ENCODE data around the gene BCL2. TPM values are rescaled to one million over a fixed set of nuclear protein-coding genes. Genes with fewer than 3 reads are reported as not detected.
A peak's percentile ranks its signal among the peaks of the same experiment; 100 is the strongest.
"Not testable (repeated sequence)": the region's sequence is repeated elsewhere in the genome, so short reads cannot be mapped to it uniquely, and the experiment has no call there.

Gene BCL2
- polyA plus RNA-seq, 4 donors, result 0.89 to 7.2 (median 3.8) TPM

GRCh38 chr18:63195326-63196159 lies 124.0 kb downstream of the BCL2 start:
- 25 to 64% (median 52%) methylated on average over 4 of the region's 4 CpGs for WGBS, 3 donors
- peaks cover 4 to 15% (median 4%) of the 10 kb centered on the region in 3 donors for H3K4me1 ChIP-seq (ENCODE audit: control insufficient read depth in 3 of 3, insufficient read depth in 2 of 3, low read depth in 1 of 3, low read length in 2 of 3)
- H3K9me3 ChIP-seq (ENCODE audit: control insufficient read depth in 2 of 2, insufficient read depth in 1 of 2, low read depth in 1 of 2, low read length in 1 of 2), result no peaks in the 10 kb centered on the region
- no peak overlapping the region for H3K4me3 ChIP-seq (ENCODE audit: low read depth in 1 of 3, low read length in 3 of 3)
- peak overlapping the region in 1 of 3 donors; percentile 57 for H3K27ac ChIP-seq (ENCODE audit: low read depth in 1 of 3, low read length in 2 of 3)
- no peaks in the 10 kb centered on the region for H3K27me3 ChIP-seq (ENCODE audit: control insufficient read depth in 3 of 3, insufficient read depth in 3 of 3, low read length in 3 of 3)
- DNase-seq (peak; percentile 74 to 84), FAIRE-seq (peak; percentile 78)
- H3K36me3 ChIP-seq (ENCODE audit: control insufficient read depth in 3 of 3, insufficient read depth in 2 of 3, low read depth in 1 of 3, low read length in 3 of 3), result no peaks in the 10 kb centered on the region

- H3K27ac ChIP-seq (ENCODE audit: low read depth in 1 of 3, low read length in 2 of 3), result no peak overlapping the region
- no peak for FAIRE-seq
- H3K27me3 ChIP-seq (ENCODE audit: control insufficient read depth in 3 of 3, insufficient read depth in 3 of 3, low read length in 3 of 3), result no peaks in the 10 kb centered on the region
- no peak overlapping the region for H3K4me3 ChIP-seq (ENCODE audit: low read depth in 1 of 3, low read length in 3 of 3)
- no peaks in the 10 kb centered on the region for H3K36me3 ChIP-seq (ENCODE audit: control insufficient read depth in 3 of 3, insufficient read depth in 2 of 3, low read depth in 1 of 3, low read length in 3 of 3)
- no peak for DNase-seq
- 64 to 70% (median 67%) methylated on average over 3 of the region's 3 CpGs for WGBS, 3 donors
- no peaks in the 10 kb centered on the region for H3K9me3 ChIP-seq (ENCODE audit: control insufficient read depth in 2 of 2, insufficient read depth in 1 of 2, low read depth in 1 of 2, low read length in 1 of 2)
- H3K4me1 ChIP-seq (ENCODE audit: control insufficient read depth in 3 of 3, insufficient read depth in 2 of 3, low read depth in 1 of 3, low read length in 2 of 3), result peaks cover 1 to 15% (median 7%) of the 10 kb centered on the region in 3 donors
Measured at GRCh38 chr18:63192885-63193349, 126.7 kb downstream of the BCL2 start.

- no peaks in the 10 kb centered on the region for H3K9me3 ChIP-seq (ENCODE audit: control insufficient read depth in 2 of 2, insufficient read depth in 1 of 2, low read depth in 1 of 2, low read length in 1 of 2)
- no peak for DNase-seq
- no peak overlapping the region for H3K27ac ChIP-seq (ENCODE audit: low read depth in 1 of 3, low read length in 2 of 3)
- H3K4me3 ChIP-seq (ENCODE audit: low read depth in 1 of 3, low read length in 3 of 3), result no peak overlapping the region
- 94 to 100% (median 97%) methylated on average over 6 of the region's 6 CpGs for whole genome bisulfite sequencing, 3 donors
- H3K27me3 ChIP-seq (ENCODE audit: control insufficient read depth in 3 of 3, insufficient read depth in 3 of 3, low read length in 3 of 3), result no peaks in the 10 kb centered on the region
- H3K4me1 ChIP-seq (ENCODE audit: control insufficient read depth in 3 of 3, insufficient read depth in 2 of 3, low read depth in 1 of 3, low read length in 2 of 3), result peaks cover 4 to 17% (median 12%) of the 10 kb centered on the region in 3 donors
- FAIRE-seq, result no peak
- H3K36me3 ChIP-seq (ENCODE audit: control insufficient read depth in 3 of 3, insufficient read depth in 2 of 3, low read depth in 1 of 3, low read length in 3 of 3), result no peaks in the 10 kb centered on the region
Measured at GRCh38 chr18:63192126-63192884, 127.3 kb downstream of the BCL2 start.

- WGBS, 3 donors, result 78 to 86% (median 84%) methylated on average over 1 of the region's 1 CpG
- Histone ChIP-seq H3K36me3 (ENCODE audit: control insufficient read depth in 3 of 3, insufficient read depth in 2 of 3, low read depth in 1 of 3, low read length in 3 of 3) (no peaks in the 10 kb centered on the region), H3K27ac (ENCODE audit: low read depth in 1 of 3, low read length in 2 of 3) (no peak overlapping the region), H3K27me3 (ENCODE audit: control insufficient read depth in 3 of 3, insufficient read depth in 3 of 3, low read length in 3 of 3) (no peaks in the 10 kb centered on the region), H3K4me1 (ENCODE audit: control insufficient read depth in 3 of 3, insufficient read depth in 2 of 3, low read depth in 1 of 3, low read length in 2 of 3) (peaks cover 4 to 22% (median 15%) of the 10 kb centered on the region in 3 donors), H3K4me3 (ENCODE audit: low read depth in 1 of 3, low read length in 3 of 3) (no peak overlapping the region), H3K9me3 (ENCODE audit: control insufficient read depth in 2 of 2, insufficient read depth in 1 of 2, low read depth in 1 of 2, low read length in 1 of 2) (no peaks in the 10 kb centered on the region)
- no peak for FAIRE-seq
- no peak for DNase-seq
Measured at GRCh38 chr18:63191413-63191812, 128.2 kb downstream of the BCL2 start.

- H3K27me3 ChIP-seq (ENCODE audit: control insufficient read depth in 3 of 3, insufficient read depth in 3 of 3, low read length in 3 of 3); FAIRE-seq; H3K27ac ChIP-seq (ENCODE audit: low read depth in 1 of 3, low read length in 2 of 3); H3K9me3 ChIP-seq (ENCODE audit: control insufficient read depth in 2 of 2, insufficient read depth in 1 of 2, low read depth in 1 of 2, low read length in 1 of 2); DNase-seq; H3K36me3 ChIP-seq (ENCODE audit: control insufficient read depth in 3 of 3, insufficient read depth in 2 of 3, low read depth in 1 of 3, low read length in 3 of 3); H3K4me3 ChIP-seq (ENCODE audit: low read depth in 1 of 3, low read length in 3 of 3): not testable (repeated sequence)
- WGBS, 3 donors, result 95 to 100% (median 98%) methylated on average over 2 of the region's 2 CpGs
- H3K4me1 ChIP-seq (ENCODE audit: control insufficient read depth in 3 of 3, insufficient read depth in 2 of 3, low read depth in 1 of 3, low read length in 2 of 3), result peaks cover 4 to 21% (median 15%) of the 10 kb centered on the region in 3 donors
Measured at GRCh38 chr18:63190838-63191237, 128.7 kb downstream of the BCL2 start.

GRCh38 chr18:63189817-63190216 lies 129.8 kb downstream of the BCL2 start:
- Histone ChIP-seq H3K4me1 (ENCODE audit: control insufficient read depth in 3 of 3, insufficient read depth in 2 of 3, low read depth in 1 of 3, low read length in 2 of 3) (peaks cover 3 to 17% (median 13%) of the 10 kb centered on the region in 3 donors), H3K27ac (ENCODE audit: low read depth in 1 of 3, low read length in 2 of 3) (no peak overlapping the region), H3K9me3 (ENCODE audit: control insufficient read depth in 2 of 2, insufficient read depth in 1 of 2, low read depth in 1 of 2, low read length in 1 of 2) (no peaks in the 10 kb centered on the region), H3K36me3 (ENCODE audit: control insufficient read depth in 3 of 3, insufficient read depth in 2 of 3, low read depth in 1 of 3, low read length in 3 of 3) (no peaks in the 10 kb centered on the region), H3K27me3 (ENCODE audit: control insufficient read depth in 3 of 3, insufficient read depth in 3 of 3, low read length in 3 of 3) (no peaks in the 10 kb centered on the region), H3K4me3 (ENCODE audit: low read depth in 1 of 3, low read length in 3 of 3) (no peak overlapping the region)
- DNase-seq (no peak), FAIRE-seq (no peak)
- 94 to 95% (median 94%) methylated on average over 2 of the region's 2 CpGs for WGBS, 3 donors

GRCh38 chr18:63189041-63189440 lies 130.5 kb downstream of the BCL2 start:
- H3K4me3 ChIP-seq (ENCODE audit: low read depth in 1 of 3, low read length in 3 of 3), result no peak overlapping the region
- H3K4me1 ChIP-seq (ENCODE audit: control insufficient read depth in 3 of 3, insufficient read depth in 2 of 3, low read depth in 1 of 3, low read length in 2 of 3), result peaks cover 3 to 22% (median 14%) of the 10 kb centered on the region in 3 donors
- FAIRE-seq, result no peak
- H3K9me3 ChIP-seq (ENCODE audit: control insufficient read depth in 2 of 2, insufficient read depth in 1 of 2, low read depth in 1 of 2, low read length in 1 of 2), result no peaks in the 10 kb centered on the region
- H3K27me3 ChIP-seq (ENCODE audit: control insufficient read depth in 3 of 3, insufficient read depth in 3 of 3, low read length in 3 of 3), result no peaks in the 10 kb centered on the region
- H3K36me3 ChIP-seq (ENCODE audit: control insufficient read depth in 3 of 3, insufficient read depth in 2 of 3, low read depth in 1 of 3, low read length in 3 of 3), result no peaks in the 10 kb centered on the region
- H3K27ac ChIP-seq (ENCODE audit: low read depth in 1 of 3, low read length in 2 of 3), result no peak overlapping the region
- whole genome bisulfite sequencing, 3 donors, result 66 to 83% (median 74%) methylated on average over 2 of the region's 2 CpGs
- DNase-seq, result no peak

- peaks cover 0 to 3% (median 0%) of the 10 kb centered on the region in 3 donors for H3K36me3 ChIP-seq (ENCODE audit: control insufficient read depth in 3 of 3, insufficient read depth in 2 of 3, low read depth in 1 of 3, low read length in 3 of 3)
- no peaks in the 10 kb centered on the region for H3K27me3 ChIP-seq (ENCODE audit: control insufficient read depth in 3 of 3, insufficient read depth in 3 of 3, low read length in 3 of 3)
- H3K4me3 ChIP-seq (ENCODE audit: low read depth in 1 of 3, low read length in 3 of 3), result no peak overlapping the region
- H3K9me3 ChIP-seq (ENCODE audit: control insufficient read depth in 2 of 2, insufficient read depth in 1 of 2, low read depth in 1 of 2, low read length in 1 of 2), result no peaks in the 10 kb centered on the region
- DNase-seq, result no peak
- WGBS, 3 donors, result 78 to 93% (median 88%) methylated on average over 6 of the region's 6 CpGs
- peaks cover 6 to 33% (median 19%) of the 10 kb centered on the region in 3 donors for H3K4me1 ChIP-seq (ENCODE audit: control insufficient read depth in 3 of 3, insufficient read depth in 2 of 3, low read depth in 1 of 3, low read length in 2 of 3)
- no peak for FAIRE-seq
- H3K27ac ChIP-seq (ENCODE audit: low read depth in 1 of 3, low read length in 2 of 3), result no peak overlapping the region
Measured at GRCh38 chr18:63187791-63188460, 131.6 kb downstream of the BCL2 start.
